Suprapubic skin (tissue), 3 donors: ENCODE results near the gene CDH19.

Experiments
- CTCF ChIP-seq, 2 donors: fragments of 200-600 bp in 1 of 2; fragments of 450-650 bp in 1 of 2; sonication (generic) in 1 of 2; IDR thresholded peaks; one replicate each; pipeline ENCODE4 v1.5.1; 2016 to 2019; ENCODE audit warnings: antibody characterized with exemption in 2 of 2, mild to moderate bottlenecking in 1 of 2, moderate library complexity in 1 of 2
- EP300 ChIP-seq: sonication (generic); formaldehyde crosslinking; IDR thresholded peaks from one replicate; pipeline ENCODE4 v1.6.1; 2017; ENCODE audit warnings: antibody characterized with exemption

- TF ChIP-seq CTCF (IDR thresholded peaks at IDR 0.05) = no peak
- TF ChIP-seq EP300 = no peak
These were observed 146.6 kb downstream of the CDH19 start for GRCh38 chr18:66457245-66457644.
